HEK293 (cell line): Measurements from ENCODE around the gene RSPRY1.

Source experiments
- CTCF ChIA-PET: fragments of 350-600 bp; formaldehyde crosslinking; extraction: SDS; loops from one replicate; lab custom pipeline; 2021; ENCODE audit warnings: antibody characterized with exemption; lab: Yijun Ruan, JAX
- POLR2A ChIA-PET: fragments of 300-600 bp; formaldehyde crosslinking; extraction: SDS; loops from one replicate; lab custom pipeline; 2020; ENCODE audit warnings: antibody characterized with exemption, inconsistent platforms; lab: Yijun Ruan, JAX
- H3K27ac ChIP-seq: fragments of 200-500 bp; sonication (Bioruptor generic); 2 replicates; pipeline ENCODE4 v1.5.1; 2014; ENCODE audit warnings: low read depth, low read length, control low read depth, inconsistent platforms; ENCODE audit errors: extremely low read depth
- H3K36me3 ChIP-seq, 2 experiments: fragments of 200-500 bp in 1 of 2; sonication (Bioruptor generic) in 1 of 2; 1 replicate in 1 of 2; 2 replicates in 1 of 2; pipeline ENCODE4 v1.5.1; 2014 to 2017; ENCODE audit warnings: inconsistent platforms in 2 of 2, low read length in 2 of 2; ENCODE audit not compliant: control insufficient read depth in 2 of 2, insufficient read depth in 1 of 2
- H3K4me1 ChIP-seq: fragments of 200-500 bp; sonication (Bioruptor generic); 2 replicates; pipeline ENCODE4 v1.5.1; 2014; ENCODE audit warnings: mild to moderate bottlenecking, low read length, inconsistent platforms; ENCODE audit not compliant: control insufficient read depth, insufficient read depth
- H3K4me3 ChIP-seq: 2 replicates; pipeline ENCODE4 v1.5.1; 2011; ENCODE audit warnings: low read depth, mild to moderate bottlenecking, control low read depth, low read length, moderate library complexity
- H3K9me3 ChIP-seq: fragments of 200-500 bp; sonication (Bioruptor generic); 2 replicates; pipeline ENCODE4 v1.5.1; 2014; ENCODE audit warnings: low read depth, low read length, inconsistent platforms; ENCODE audit not compliant: control insufficient read depth, insufficient read depth
- GLIS1 ChIP-seq: fragments of 450-650 bp; formaldehyde crosslinking; IDR thresholded peaks from 2 replicates; pipeline ENCODE4 v1.5.1; 2016; ENCODE audit warnings: missing biosample characterization, missing genetic modification characterization
- HOXC10 ChIP-seq: sonication (generic); formaldehyde crosslinking; IDR thresholded peaks from 2 replicates; pipeline ENCODE4 v1.8.1; 2023; ENCODE audit warnings: mild to moderate bottlenecking, missing genetic modification reagents
- KLF10 ChIP-seq: fragments of 450-650 bp; IDR thresholded peaks from 2 replicates; pipeline ENCODE4 v1.5.1; 2018; ENCODE audit warnings: missing biosample characterization, mild to moderate bottlenecking, missing genetic modification characterization
- REPIN1 ChIP-seq: fragments of 450-650 bp; formaldehyde crosslinking; IDR thresholded peaks from 2 replicates; pipeline ENCODE4 v1.5.1; 2017; ENCODE audit warnings: missing biosample characterization, missing genetic modification characterization, low read depth
- YY2 ChIP-seq: fragments of 450-650 bp; formaldehyde crosslinking; IDR thresholded peaks from 2 replicates; pipeline ENCODE4 v1.5.1; 2016; ENCODE audit warnings: missing biosample characterization, missing genetic modification characterization
- ZIC2 ChIP-seq: fragments of 450-650 bp; formaldehyde crosslinking; IDR thresholded peaks from 2 replicates; pipeline ENCODE4 v1.5.1; 2016; ENCODE audit warnings: missing biosample characterization, missing genetic modification characterization
- ZNF10 ChIP-seq: fragments of 450-650 bp; formaldehyde crosslinking; IDR thresholded peaks from 2 replicates; pipeline ENCODE4 v1.5.1; 2017; ENCODE audit warnings: missing biosample characterization, missing genetic modification characterization
- ZNF366 ChIP-seq: fragments of 450-650 bp; formaldehyde crosslinking; conservative IDR thresholded peaks from 2 replicates; pipeline ENCODE4 v1.5.1; 2016; ENCODE audit warnings: missing biosample characterization, missing genetic modification characterization
- ZNF433 ChIP-seq: fragments of 450-650 bp; formaldehyde crosslinking; IDR thresholded peaks from 2 replicates; pipeline ENCODE4 v1.5.1; 2016; ENCODE audit warnings: missing biosample characterization, missing genetic modification characterization, low read depth
- ZNF549 ChIP-seq: fragments of 450-650 bp; IDR thresholded peaks from 2 replicates; pipeline ENCODE4 v1.5.1; 2018; ENCODE audit warnings: missing biosample characterization, missing genetic modification characterization, mild to moderate bottlenecking, inconsistent platforms, moderate library complexity
- ZNF558 ChIP-seq: fragments of 450-650 bp; formaldehyde crosslinking; IDR thresholded peaks from 2 replicates; pipeline ENCODE4 v1.5.1; 2016; ENCODE audit warnings: missing biosample characterization, missing genetic modification characterization
- ZNF600 ChIP-seq: fragments of 450-650 bp; formaldehyde crosslinking; IDR thresholded peaks from 2 replicates; pipeline ENCODE4 v1.5.1; 2016; ENCODE audit warnings: missing biosample characterization, missing genetic modification characterization
- ZNF658 ChIP-seq: fragments of 450-650 bp; formaldehyde crosslinking; IDR thresholded peaks from 2 replicates; pipeline ENCODE4; 2016; ENCODE audit warnings: missing biosample characterization, missing genetic modification characterization
- ZNF660 ChIP-seq: fragments of 450-650 bp; IDR thresholded peaks from 2 replicates; pipeline ENCODE4 v1.5.1; 2018; ENCODE audit warnings: missing biosample characterization, mild to moderate bottlenecking, missing genetic modification characterization
- ZNF785 ChIP-seq: fragments of 450-650 bp; formaldehyde crosslinking; IDR thresholded peaks from 2 replicates; pipeline ENCODE4 v1.5.1; 2016; ENCODE audit warnings: missing biosample characterization, missing genetic modification characterization
- ZNF830 ChIP-seq: fragments of 450-650 bp; IDR thresholded peaks from 2 replicates; pipeline ENCODE4 v1.5.0; 2018; ENCODE audit warnings: missing biosample characterization, missing genetic modification characterization, low read depth, mild to moderate bottlenecking, moderate library complexity
- TF ChIP-seq, protein P1 (sequence below): fragments of 450-650 bp; formaldehyde crosslinking; IDR thresholded peaks from 2 replicates; pipeline ENCODE4 v1.5.1; 2017; ENCODE audit warnings: missing biosample characterization, missing genetic modification characterization
- TF ChIP-seq, protein P2 (sequence below): fragments of 450-650 bp; formaldehyde crosslinking; IDR thresholded peaks from 2 replicates; pipeline ENCODE4 v1.5.1; 2016; ENCODE audit warnings: missing biosample characterization, missing genetic modification characterization
- TF ChIP-seq, protein P3 (sequence below): fragments of 450-650 bp; formaldehyde crosslinking; conservative IDR thresholded peaks from 2 replicates; pipeline ENCODE4 v1.5.1; 2016; ENCODE audit warnings: low read depth, missing biosample characterization, missing genetic modification characterization
- TF ChIP-seq, protein P4 (sequence below): fragments of 450-650 bp; formaldehyde crosslinking; IDR thresholded peaks from 2 replicates; pipeline ENCODE4 v1.5.1; 2016; ENCODE audit warnings: missing biosample characterization, missing genetic modification characterization

The RSPRY1 gene

DNA sequence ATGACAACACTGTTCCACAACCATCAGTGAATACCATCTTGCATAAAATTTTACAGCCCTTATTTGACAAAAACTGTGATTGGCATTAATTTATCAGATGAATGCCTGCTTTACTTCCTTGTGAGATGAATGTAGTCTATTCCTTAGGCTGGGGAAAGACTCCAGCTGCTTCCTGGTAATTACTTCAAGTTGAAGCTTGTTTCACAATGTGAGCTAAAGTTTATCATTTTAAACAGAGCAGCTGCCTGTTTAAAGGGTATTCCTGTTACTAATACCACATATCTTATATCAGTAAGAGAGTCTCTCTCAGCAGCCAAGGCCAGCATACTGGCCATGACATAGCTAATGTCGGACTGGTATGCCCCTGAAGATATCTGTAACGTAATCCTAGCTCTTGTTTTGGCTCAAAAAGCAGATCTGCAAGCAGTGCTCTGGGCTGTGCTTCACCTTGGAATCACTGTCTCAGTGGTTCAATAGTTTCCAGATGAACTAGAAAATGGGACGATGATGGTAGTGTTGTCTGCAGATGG lies 45.8 kb downstream of the RSPRY1 start:
- Histone ChIP-seq H3K4me1 (peaks cover 7% of the 10 kb centered on the region; the same call in 1 of the 2 replicates), H3K9me3 (no peaks in the 10 kb centered on the region), H3K27ac (no peak overlapping the region), H3K4me3 (no peak overlapping the region), H3K36me3 (peaks cover 25 to 83% of the 10 kb centered on the region in 2 experiments)
- TF ChIP-seq, protein P1, sequence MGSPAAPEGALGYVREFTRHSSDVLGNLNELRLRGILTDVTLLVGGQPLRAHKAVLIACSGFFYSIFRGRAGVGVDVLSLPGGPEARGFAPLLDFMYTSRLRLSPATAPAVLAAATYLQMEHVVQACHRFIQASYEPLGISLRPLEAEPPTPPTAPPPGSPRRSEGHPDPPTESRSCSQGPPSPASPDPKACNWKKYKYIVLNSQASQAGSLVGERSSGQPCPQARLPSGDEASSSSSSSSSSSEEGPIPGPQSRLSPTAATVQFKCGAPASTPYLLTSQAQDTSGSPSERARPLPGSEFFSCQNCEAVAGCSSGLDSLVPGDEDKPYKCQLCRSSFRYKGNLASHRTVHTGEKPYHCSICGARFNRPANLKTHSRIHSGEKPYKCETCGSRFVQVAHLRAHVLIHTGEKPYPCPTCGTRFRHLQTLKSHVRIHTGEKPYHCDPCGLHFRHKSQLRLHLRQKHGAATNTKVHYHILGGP (tag by site-specific recombination) = no peak
- TF ChIP-seq, protein P2, sequence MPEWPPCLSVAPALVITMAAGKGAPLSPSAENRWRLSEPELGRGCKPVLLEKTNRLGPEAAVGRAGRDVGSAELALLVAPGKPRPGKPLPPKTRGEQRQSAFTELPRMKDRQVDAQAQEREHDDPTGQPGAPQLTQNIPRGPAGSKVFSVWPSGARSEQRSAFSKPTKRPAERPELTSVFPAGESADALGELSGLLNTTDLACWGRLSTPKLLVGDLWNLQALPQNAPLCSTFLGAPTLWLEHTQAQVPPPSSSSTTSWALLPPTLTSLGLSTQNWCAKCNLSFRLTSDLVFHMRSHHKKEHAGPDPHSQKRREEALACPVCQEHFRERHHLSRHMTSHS (tag by site-specific recombination) = no peak
- TF ChIP-seq REPIN1 (tag by site-specific recombination) (no peak), KLF10 (tag by site-specific recombination) (no peak), ZNF549 (tag by site-specific recombination) (no peak), YY2 (tag by site-specific recombination) (no peak), HOXC10 (CRISPR knock-in tag) (no peak), ZNF366 (no peak), GLIS1 (tag by site-specific recombination) (no peak), ZNF10 (tag by site-specific recombination) (no peak), ZNF660 (tag by site-specific recombination) (no peak)
- TF ChIP-seq, protein P3, sequence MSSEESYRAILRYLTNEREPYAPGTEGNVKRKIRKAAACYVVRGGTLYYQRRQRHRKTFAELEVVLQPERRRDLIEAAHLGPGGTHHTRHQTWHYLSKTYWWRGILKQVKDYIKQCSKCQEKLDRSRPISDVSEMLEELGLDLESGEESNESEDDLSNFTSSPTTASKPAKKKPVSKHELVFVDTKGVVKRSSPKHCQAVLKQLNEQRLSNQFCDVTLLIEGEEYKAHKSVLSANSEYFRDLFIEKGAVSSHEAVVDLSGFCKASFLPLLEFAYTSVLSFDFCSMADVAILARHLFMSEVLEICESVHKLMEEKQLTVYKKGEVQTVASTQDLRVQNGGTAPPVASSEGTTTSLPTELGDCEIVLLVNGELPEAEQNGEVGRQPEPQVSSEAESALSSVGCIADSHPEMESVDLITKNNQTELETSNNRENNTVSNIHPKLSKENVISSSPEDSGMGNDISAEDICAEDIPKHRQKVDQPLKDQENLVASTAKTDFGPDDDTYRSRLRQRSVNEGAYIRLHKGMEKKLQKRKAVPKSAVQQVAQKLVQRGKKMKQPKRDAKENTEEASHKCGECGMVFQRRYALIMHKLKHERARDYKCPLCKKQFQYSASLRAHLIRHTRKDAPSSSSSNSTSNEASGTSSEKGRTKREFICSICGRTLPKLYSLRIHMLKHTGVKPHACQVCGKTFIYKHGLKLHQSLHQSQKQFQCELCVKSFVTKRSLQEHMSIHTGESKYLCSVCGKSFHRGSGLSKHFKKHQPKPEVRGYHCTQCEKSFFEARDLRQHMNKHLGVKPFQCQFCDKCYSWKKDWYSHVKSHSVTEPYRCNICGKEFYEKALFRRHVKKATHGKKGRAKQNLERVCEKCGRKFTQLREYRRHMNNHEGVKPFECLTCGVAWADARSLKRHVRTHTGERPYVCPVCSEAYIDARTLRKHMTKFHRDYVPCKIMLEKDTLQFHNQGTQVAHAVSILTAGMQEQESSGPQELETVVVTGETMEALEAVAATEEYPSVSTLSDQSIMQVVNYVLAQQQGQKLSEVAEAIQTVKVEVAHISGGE (tag by site-specific recombination) = no peak
- TF ChIP-seq, protein P4, sequence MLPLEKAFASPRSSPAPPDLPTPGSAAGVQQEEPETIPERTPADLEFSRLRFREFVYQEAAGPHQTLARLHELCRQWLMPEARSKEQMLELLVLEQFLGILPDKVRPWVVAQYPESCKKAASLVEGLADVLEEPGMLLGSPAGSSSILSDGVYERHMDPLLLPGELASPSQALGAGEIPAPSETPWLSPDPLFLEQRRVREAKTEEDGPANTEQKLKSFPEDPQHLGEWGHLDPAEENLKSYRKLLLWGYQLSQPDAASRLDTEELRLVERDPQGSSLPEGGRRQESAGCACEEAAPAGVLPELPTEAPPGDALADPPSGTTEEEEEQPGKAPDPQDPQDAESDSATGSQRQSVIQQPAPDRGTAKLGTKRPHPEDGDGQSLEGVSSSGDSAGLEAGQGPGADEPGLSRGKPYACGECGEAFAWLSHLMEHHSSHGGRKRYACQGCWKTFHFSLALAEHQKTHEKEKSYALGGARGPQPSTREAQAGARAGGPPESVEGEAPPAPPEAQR (tag by site-specific recombination) = no peak
- ChIA-PET CTCF (no interaction called here), POLR2A (interaction anchor here (0.7 to 0.9 kb wide), 2 partner anchors 10 to 46 kb away, joined by 3 to 5 read pairs; partner anchors contain the start of genes PSME3IP1 and RSPRY1)

DNA sequence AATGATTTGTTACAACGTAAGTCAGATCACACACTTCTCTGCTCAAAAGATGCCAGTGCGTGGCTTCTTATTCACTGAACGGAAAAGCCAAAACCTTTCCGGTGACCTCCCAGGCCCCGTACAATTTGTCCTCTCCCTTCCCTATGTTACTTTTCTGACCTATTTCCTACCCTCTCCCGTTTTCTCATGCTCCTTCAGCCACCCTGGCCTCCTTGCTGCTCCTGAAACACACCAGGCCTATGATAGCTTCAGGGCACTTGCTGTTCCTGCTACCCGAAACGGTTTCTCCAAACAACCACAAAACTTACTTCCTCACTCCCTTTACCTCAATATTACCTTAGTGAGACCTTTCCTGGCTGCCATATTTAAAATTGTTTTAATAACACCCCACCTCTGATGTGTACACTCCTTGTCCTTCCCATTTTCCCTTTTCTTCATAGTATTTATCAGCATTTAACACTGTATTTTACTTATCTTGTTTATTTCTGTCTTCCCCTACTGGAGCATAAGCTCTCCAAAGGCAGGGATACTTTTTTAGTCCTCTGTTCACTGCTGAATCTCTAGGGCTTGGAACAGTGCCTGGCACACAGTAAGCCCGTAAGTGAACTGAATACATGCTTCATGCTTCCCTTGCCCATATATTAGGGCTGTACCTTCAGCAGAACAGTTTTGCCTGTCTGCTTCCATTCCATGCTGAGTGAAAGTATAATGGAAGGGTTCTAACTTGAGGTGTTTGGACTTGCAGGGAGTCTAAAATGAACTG lies 48.0 kb downstream of the RSPRY1 start:
- Histone ChIP-seq H3K27ac (no peak overlapping the region), H3K36me3 (peaks cover 17 to 77% of the 10 kb centered on the region in 2 experiments), H3K4me1 (peaks cover 7% of the 10 kb centered on the region; the same call in 1 of the 2 replicates), H3K9me3 (no peaks in the 10 kb centered on the region), H3K4me3 (no peak overlapping the region)
- ChIA-PET POLR2A (no interaction called here), CTCF (no interaction called here)
- TF ChIP-seq ZNF433 (no peak), ZNF600 (tag by site-specific recombination) (no peak), ZNF830 (no peak), ZNF658 (tag by site-specific recombination) (no peak), ZNF785 (no peak), ZNF10 (tag by site-specific recombination) (no peak), ZNF558 (tag by site-specific recombination) (no peak), ZIC2 (tag by site-specific recombination) (no peak)
- TF ChIP-seq, all 188 proteins: peak for 0
